Chondrocyte (in vitro differentiated cells): Measurements from ENCODE around the gene ZGRF1. TPM values are rescaled to one million over a fixed set of nuclear protein-coding genes. Genes with fewer than 3 reads are reported as not detected.
A peak's percentile ranks its signal among the peaks of the same experiment; 100 is the strongest.
"Not testable (repeated sequence)": the region's sequence is repeated elsewhere in the genome, so short reads cannot be mapped to it uniquely, and the experiment has no call there.

ENCODE experiments used
- DNase-seq: peaks from one replicate; pipeline ENCODE4 v3.0.0; 2021; ENCODE audit warnings: mixed read lengths, low spot score
- H3K27ac Mint-ChIP-seq: one replicate; pipeline ENCODE4 v1.8.0; 2021; ENCODE audit warnings: mild to moderate bottlenecking, moderate library complexity, mixed read lengths; ENCODE audit not compliant: unreplicated experiment
- H3K27me3 Mint-ChIP-seq: 2 replicates; pipeline ENCODE4 v1.8.0; 2021; ENCODE audit warnings: low read depth, mixed read lengths
- H3K36me3 Mint-ChIP-seq: 2 replicates; pipeline ENCODE4 v1.8.0; 2021; ENCODE audit warnings: low read depth, mixed read lengths
- H3K4me1 Mint-ChIP-seq: 2 replicates; pipeline ENCODE4 v1.8.0; 2021; ENCODE audit warnings: low read depth, mild to moderate bottlenecking, mixed read lengths
- H3K4me3 Mint-ChIP-seq: one replicate; pipeline ENCODE4 v1.8.0; 2021; ENCODE audit warnings: mild to moderate bottlenecking, moderate library complexity, mixed read lengths; ENCODE audit not compliant: unreplicated experiment
- H3K9me3 Mint-ChIP-seq: 2 replicates; pipeline ENCODE4 v1.8.0; 2021; ENCODE audit warnings: low read depth, mixed read lengths
- CTCF ChIP-seq: fragments of 200-600 bp; sonication (generic); IDR thresholded peaks from 2 replicates; pipeline ENCODE4 v1.5.0; 2021; ENCODE audit warnings: antibody characterized with exemption, mild to moderate bottlenecking, moderate library complexity
- microRNA-seq: library from miRNA; unstranded; fragments of <30 nt; microRNA quantifications from one replicate; pipeline ENCODE4 v1.2.0, GENCODE V29; 2020; ENCODE audit warnings: borderline number of aligned reads
- total RNA-seq: library from RNA; stranded (reverse); gene quantifications from 3 replicates; pipeline ENCODE4 v1.2.1, GENCODE V29; 2021

The ZGRF1 gene
- total RNA-seq, 1 donor from 2014 or later: 4.3 TPM

- DNase-seq: no peak
- TF ChIP-seq CTCF: no peak
- Mint-ChIP-seq H3K27ac (no peak overlapping the region), H3K9me3 (peaks cover 2% of the 10 kb centered on the region), H3K4me1 (peaks cover 9% of the 10 kb centered on the region), H3K27me3 (peaks cover 67% of the 10 kb centered on the region), H3K36me3 (no peaks in the 10 kb centered on the region), H3K4me3 (no peak overlapping the region)
Observed at GRCh38 chr4:112504807-112505206, 131.9 kb downstream of the ZGRF1 start.

- H3K27me3 Mint-ChIP-seq: peaks cover 60% of the 10 kb centered on the region
- H3K36me3 Mint-ChIP-seq: no peaks in the 10 kb centered on the region
- no peak overlapping the region for H3K27ac Mint-ChIP-seq
- H3K4me1 Mint-ChIP-seq: no peaks in the 10 kb centered on the region
- DNase-seq: no peak
- peaks cover 3% of the 10 kb centered on the region for H3K9me3 Mint-ChIP-seq
- TF ChIP-seq CTCF: no peak
- no peak overlapping the region for H3K4me3 Mint-ChIP-seq
Observed at GRCh38 chr4:112502871-112503270, 133.8 kb downstream of the ZGRF1 start.

- H3K27ac Mint-ChIP-seq: no peak overlapping the region
- H3K27me3 Mint-ChIP-seq: peaks cover 18% of the 10 kb centered on the region
- H3K9me3 Mint-ChIP-seq: peaks cover 20% of the 10 kb centered on the region
Observed at GRCh38 chr4:112492321-112492720, 144.4 kb downstream of the ZGRF1 start.

GRCh38 chr4:112490808-112491207 lies 145.9 kb downstream of the ZGRF1 start:
- H3K36me3 Mint-ChIP-seq, H3K27ac Mint-ChIP-seq, H3K4me1 Mint-ChIP-seq, H3K4me3 Mint-ChIP-seq, DNase-seq: not testable (repeated sequence)
- peaks cover 20% of the 10 kb centered on the region for H3K9me3 Mint-ChIP-seq
- H3K27me3 Mint-ChIP-seq: peaks cover 18% of the 10 kb centered on the region

More at GRCh38 chr4:112492321-112492720, 144.4 kb downstream of the ZGRF1 start:
- no peak for TF ChIP-seq CTCF
- Mint-ChIP-seq H3K4me3 (no peak overlapping the region), H3K36me3 (peaks cover 5% of the 10 kb centered on the region), H3K4me1 (no peaks in the 10 kb centered on the region)
- DNase-seq: no peak

Small RNAs within 50 kb of the gene (microRNA-seq; reads per million reads assigned to microRNA genes)
- gene MIR302A: 71.5 reads per million, percentile 54 among the genes with 10 or more reads in this experiment
- gene MIR302B: 36.0 reads per million, percentile 46 among the genes with 10 or more reads in this experiment
- 7.2 reads per million, percentile 12 among the genes with 10 or more reads in this experiment for gene MIR302C
- gene MIR302D: 33.2 reads per million, percentile 45 among the genes with 10 or more reads in this experiment
- not detected for gene MIR367

Other genes starting within 250 kb of the ZGRF1 start
- gene NEUROG2, start 120.7 kb downstream of the ZGRF1 start, total RNA-seq: not detected in 3 replicates
- gene LARP7, start 234 bp upstream of the ZGRF1 start, total RNA-seq: 26.5 to 33.9 TPM (median 27.9 TPM) in 3 replicates